NCI-H510A treated with DMSO at 0.1 percent for 48 hours (cell line): ENCODE data around the gene SERF2.
"Not testable (repeated sequence)": the region's sequence is repeated elsewhere in the genome, so short reads cannot be mapped to it uniquely, and the experiment has no call there.

Experiments used
- DNase-seq: peaks from one replicate; lab custom pipeline; 2025; lab: John Stamatoyannopoulos, UW

The SERF2 gene

DNA sequence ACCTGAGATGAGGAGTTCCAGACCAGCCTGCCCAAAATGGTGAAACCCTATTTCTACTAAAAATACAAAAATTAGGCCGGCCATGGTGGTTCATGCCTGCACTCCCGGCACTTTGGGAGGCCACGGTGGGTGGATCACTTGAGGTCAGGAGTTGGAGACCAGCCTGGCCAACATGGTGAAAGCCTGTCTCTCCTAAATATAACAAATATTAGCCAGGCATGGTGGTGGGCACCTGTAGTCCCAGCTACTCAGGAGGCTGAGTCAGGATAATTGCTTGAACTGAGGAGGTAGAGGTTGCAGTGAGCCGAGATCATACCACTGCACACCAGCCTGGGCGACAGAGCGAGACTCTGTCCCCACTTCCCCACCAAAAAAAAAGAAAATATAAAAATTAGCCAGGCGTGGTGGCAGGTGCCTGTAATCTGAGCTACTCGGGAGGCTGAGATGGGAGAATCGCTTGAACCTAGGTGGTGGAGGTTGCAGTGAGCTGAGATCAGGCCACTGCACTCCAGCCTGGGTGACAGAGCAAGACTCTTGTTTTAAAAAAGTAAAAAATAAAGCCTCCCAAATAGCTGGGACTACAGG, 38.7 kb downstream of the SERF2 start:
- DNase-seq: not testable (repeated sequence)

DNA sequence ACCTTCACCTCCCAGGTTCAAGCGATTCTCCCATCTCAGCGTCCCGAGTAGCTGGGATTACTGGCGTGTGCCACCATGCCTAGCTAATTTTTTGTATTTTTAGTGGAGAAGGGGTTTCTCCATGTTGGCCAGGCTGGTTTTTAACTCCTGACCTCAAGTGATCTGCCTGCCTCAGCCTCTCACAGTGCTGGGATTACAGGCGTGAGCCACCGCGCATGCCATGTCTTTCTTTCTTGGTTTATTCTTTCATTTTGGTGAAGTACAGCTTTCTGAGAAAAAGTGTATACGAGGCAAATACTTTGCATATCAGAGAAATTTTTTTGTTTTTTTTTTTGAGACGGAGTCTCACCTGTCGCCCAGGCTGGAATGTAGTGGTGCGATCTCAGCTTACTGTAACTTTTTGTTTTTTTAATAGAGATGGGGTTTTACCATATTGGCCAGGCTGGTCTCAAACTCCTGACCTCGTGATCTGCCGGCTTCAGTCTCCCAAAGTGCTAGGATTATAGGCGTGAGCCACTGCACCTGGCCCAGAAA, 39.5 kb downstream of the SERF2 start:
- not testable (repeated sequence) for DNase-seq

DNA sequence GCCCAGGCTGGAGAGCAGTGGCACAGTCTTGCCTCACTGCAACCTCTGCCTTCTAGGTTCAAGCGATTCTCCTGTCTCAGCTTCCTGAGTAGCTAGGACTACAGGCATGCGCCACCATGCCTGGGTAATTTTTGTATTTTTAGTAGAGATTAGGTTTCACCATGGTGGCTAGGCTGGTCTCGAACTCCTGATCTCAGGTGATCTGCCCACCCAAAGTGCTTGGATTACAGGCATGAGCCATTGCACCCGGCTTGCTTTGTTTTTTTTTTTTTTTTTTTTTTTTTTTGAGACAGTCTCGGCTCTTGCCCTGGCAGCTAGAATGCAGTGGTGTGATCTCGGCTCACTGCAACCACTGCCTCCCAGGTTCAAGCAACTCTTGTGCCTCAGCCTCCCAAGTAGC, 40.4 kb downstream of the SERF2 start:
- DNase-seq: not testable (repeated sequence)

DNA sequence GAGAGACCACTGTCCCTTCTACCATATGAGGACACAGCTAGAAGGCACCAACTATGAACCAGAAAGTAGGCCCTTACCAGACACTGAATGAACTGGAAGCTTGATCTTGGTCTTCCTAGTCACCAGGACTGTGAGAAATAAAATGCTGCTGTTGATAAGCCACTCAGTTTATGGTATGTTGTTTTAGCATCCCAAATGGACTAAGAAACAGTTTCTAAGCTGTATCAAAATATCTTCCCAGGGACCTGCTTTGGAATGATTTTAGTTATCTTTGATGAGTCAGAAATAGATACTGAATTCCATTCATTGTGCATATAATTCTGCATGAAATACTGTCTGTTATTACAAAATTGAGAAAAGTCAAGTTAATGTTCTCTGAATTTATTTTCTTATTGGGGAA, 53.3 kb downstream of the SERF2 start:
- DNase-seq: no peak
